HG02938 (cell line): Measurements from ENCODE around the gene NUBPL.
"Not testable (repeated sequence)": the region's sequence is repeated elsewhere in the genome, so short reads cannot be mapped to it uniquely, and the experiment has no call there.

Experiments
- ATAC-seq: cut with Tn5 transposase; IDR thresholded peaks from one replicate; pipeline ENCODE4 v1.9.1; 2021; ENCODE audit warnings: mild to moderate bottlenecking, moderate library complexity; ENCODE audit not compliant: unreplicated experiment

NUBPL gene

GRCh38 chr14:31668348-31668747 is 107.1 kb downstream of the NUBPL start:
- ATAC-seq, result no peak

GRCh38 chr14:31672709-31673108 is 111.5 kb downstream of the NUBPL start:
- ATAC-seq, result no peak

GRCh38 chr14:31677052-31677451 is 115.8 kb downstream of the NUBPL start:
- no peak for ATAC-seq

GRCh38 chr14:31677630-31678029 is 116.4 kb downstream of the NUBPL start:
- no peak for ATAC-seq

GRCh38 chr14:31678421-31679249 is 117.4 kb downstream of the NUBPL start:
- ATAC-seq, result no peak

- no peak for ATAC-seq
These were observed 121.6 kb downstream of the NUBPL start for GRCh38 chr14:31682768-31683167.

GRCh38 chr14:31687726-31688125 is 126.5 kb downstream of the NUBPL start:
- no peak for ATAC-seq

GRCh38 chr14:31690056-31690455 is 128.9 kb downstream of the NUBPL start:
- no peak for ATAC-seq

GRCh38 chr14:31692376-31692781 is 131.2 kb downstream of the NUBPL start:
- ATAC-seq, result no peak

- no peak for ATAC-seq
These were observed 135.2 kb downstream of the NUBPL start for GRCh38 chr14:31696378-31696777.

- no peak for ATAC-seq
These were observed 138.6 kb downstream of the NUBPL start for GRCh38 chr14:31699809-31700208.

GRCh38 chr14:31700282-31701074 is 139.3 kb downstream of the NUBPL start:
- ATAC-seq, result no peak

- ATAC-seq, result no peak
These were observed 140.9 kb downstream of the NUBPL start for GRCh38 chr14:31702130-31702529.

- ATAC-seq, result no peak
These were observed 141.9 kb downstream of the NUBPL start for GRCh38 chr14:31703056-31703455.

GRCh38 chr14:31705731-31706130 is 144.5 kb downstream of the NUBPL start:
- no peak for ATAC-seq

- not testable (repeated sequence) for ATAC-seq
These were observed 147.5 kb downstream of the NUBPL start for GRCh38 chr14:31708661-31709060.

- no peak for ATAC-seq
These were observed 151.3 kb downstream of the NUBPL start for GRCh38 chr14:31712244-31713127.

- ATAC-seq, result no peak
These were observed 155.0 kb downstream of the NUBPL start for GRCh38 chr14:31716208-31716607.

- ATAC-seq, result no peak
These were observed 156.3 kb downstream of the NUBPL start for GRCh38 chr14:31717294-31718085.

- ATAC-seq, result no peak
These were observed 157.4 kb downstream of the NUBPL start for GRCh38 chr14:31718585-31718984.
